ENCODE measurements around the gene APOBEC3F. TPM values are rescaled to one million over a fixed set of nuclear protein-coding genes. Genes with fewer than 3 reads are reported as not detected.

Gene APOBEC3F
- total RNA-seq, 1 experiment from 2014 or later: not detected

DNA sequence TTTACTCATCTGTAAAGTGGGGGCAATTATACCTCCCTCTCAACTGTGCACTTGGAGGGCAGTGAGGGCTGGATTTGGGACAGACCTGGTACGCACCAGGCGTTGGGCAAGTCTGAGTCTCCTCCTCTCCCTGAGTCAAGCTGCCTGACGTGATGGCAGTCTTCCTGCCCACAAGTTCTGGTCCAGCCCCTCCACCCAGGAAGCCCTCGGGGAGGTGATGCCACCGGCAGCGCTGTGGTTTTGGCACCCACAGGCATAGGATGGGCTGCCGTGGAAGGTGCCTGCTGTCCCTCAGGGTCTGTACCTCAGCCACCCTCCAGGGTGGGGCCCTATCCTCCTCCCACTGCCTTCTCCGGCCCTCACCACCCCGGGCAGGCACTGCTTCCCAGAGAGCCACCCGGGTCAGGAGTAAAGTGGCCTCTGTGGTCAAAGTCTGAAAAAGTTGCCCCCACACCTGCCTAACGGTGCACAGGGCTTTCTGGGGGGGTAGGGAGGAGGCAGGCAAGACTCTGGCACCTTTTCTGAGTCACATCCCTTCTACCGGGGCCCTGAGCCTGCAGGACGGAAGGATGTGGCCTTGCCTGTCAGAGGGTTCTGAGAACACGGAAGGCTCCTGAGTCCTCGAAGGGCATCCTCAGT lies 49.9 kb downstream of the APOBEC3F start:
- H3K27me3 ChIP-seq (ENCODE audit: low read length): no peaks in the 10 kb centered on the region
- H3F3A ChIP-seq (ENCODE audit: low read length, unreplicated experiment): no peaks in the 10 kb centered on the region
- peak overlapping the region; percentile 81 for H3K9ac ChIP-seq (ENCODE audit: low read length)
- no TSS peak for BruUV-seq (replicated peaks)
- no peaks in the 10 kb centered on the region for H3K9me2 ChIP-seq (replicated peaks; ENCODE audit: low read length)
- ATAC-seq: peak; percentile 80
- H4K20me1 ChIP-seq (ENCODE audit: low read length): no peaks in the 10 kb centered on the region
- ChIA-PET POLR2A (ENCODE audit: unreplicated experiment) (no interaction called here), CTCF (no interaction called here)
- DNase-seq: peak; percentile 96
- peak overlapping the region; percentile 97 for H3K27ac ChIP-seq (ENCODE audit: low read length)
- no peak overlapping the region for H3K4me3 ChIP-seq (ENCODE audit: low read length)
- H3K4me2 ChIP-seq (ENCODE audit: low read length): peak overlapping the region; percentile 69
- no peaks in the 10 kb centered on the region for H3K36me3 ChIP-seq (ENCODE audit: low read depth, low read length)
- intact Hi-C loops (cut with micrococcal nuclease): loop anchor here (1.0 to 2.0 kb wide), 2 partner anchors 24 to 76 kb away; partner anchors contain the start of gene APOBEC3C
- H3K79me2 ChIP-seq (ENCODE audit: low read length): peaks cover 8% of the 10 kb centered on the region; the same call in 1 of the 2 replicates
- H3K9me3 ChIP-seq (ENCODE audit: low read length): no peaks in the 10 kb centered on the region
- H3K4me1 ChIP-seq (ENCODE audit: insufficient read depth, low read length): peaks cover 34% of the 10 kb centered on the region
- TF ChIP-seq EZH2phosphoT487 (IDR thresholded peaks at IDR 0.05; ENCODE audit: borderline replicate concordance, low read length) (peak; percentile 95), EZH2 (IDR thresholded peaks at IDR 0.05; ENCODE audit: low read length, unreplicated experiment) (no peak)
- no peak overlapping the region for H2AFZ ChIP-seq (ENCODE audit: low read length)

DNA sequence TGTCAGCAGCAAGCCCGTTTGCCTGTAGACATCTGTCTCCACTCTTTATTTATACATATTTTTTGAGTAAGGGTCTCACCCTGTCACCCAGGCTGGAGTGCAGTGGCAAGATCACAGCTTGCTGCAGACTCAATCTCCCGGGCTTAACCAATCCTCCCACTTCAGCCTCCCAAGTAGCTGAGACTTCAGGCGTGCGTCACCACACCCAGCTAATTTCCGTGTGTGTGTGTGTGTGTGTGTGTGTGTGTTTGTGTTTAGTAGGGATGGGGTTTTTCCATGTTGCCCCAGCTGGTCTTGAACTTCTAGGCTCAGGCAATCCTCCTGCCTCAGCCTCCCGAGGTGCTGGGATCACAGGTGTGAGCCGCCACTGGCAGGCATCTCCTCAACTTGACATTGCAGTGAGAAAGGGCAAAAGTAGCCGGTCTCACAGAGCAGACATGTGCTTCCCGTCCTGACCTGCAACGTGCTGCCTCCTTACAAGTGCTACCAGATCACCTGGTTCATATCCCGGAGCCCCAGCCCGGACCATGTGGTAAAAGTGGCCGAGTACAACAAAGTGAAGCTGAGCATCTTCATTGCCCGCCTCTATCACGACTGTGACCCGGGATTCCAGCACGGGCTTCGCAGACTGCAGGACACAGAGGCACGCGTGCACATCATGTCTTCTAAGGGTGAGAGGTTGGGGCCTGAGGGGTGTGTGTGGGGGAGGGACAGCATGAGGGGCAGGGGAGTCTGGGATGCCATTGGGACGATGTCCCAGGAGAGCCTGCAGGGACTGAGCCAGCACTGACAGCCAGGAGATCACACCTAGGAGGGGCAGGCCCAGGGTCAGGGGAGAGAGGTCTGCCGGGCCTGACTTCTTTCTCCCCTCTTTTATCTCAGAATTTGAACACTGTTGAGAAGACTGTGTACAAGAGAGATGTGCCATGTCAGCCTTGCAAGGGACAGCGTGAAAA lies 50.7 kb downstream of the APOBEC3F start:
- no peaks in the 10 kb centered on the region for H3K9me3 ChIP-seq (ENCODE audit: low read length)
- no peak for DNase-seq
- no peaks in the 10 kb centered on the region for H3K9me2 ChIP-seq (replicated peaks; ENCODE audit: low read length)
- H3K4me1 ChIP-seq (ENCODE audit: insufficient read depth, low read length): peaks cover 34% of the 10 kb centered on the region
- no peaks in the 10 kb centered on the region for H3F3A ChIP-seq (ENCODE audit: low read length, unreplicated experiment)
- H3K4me3 ChIP-seq (ENCODE audit: low read length): no peak overlapping the region
- H3K36me3 ChIP-seq (ENCODE audit: low read depth, low read length): no peaks in the 10 kb centered on the region
- CTCF ChIA-PET: no interaction called here
- POLR2A ChIA-PET (ENCODE audit: unreplicated experiment): no interaction called here
- H3K9ac ChIP-seq (ENCODE audit: low read length): peak overlapping the region; percentile 76
- TF ChIP-seq EZH2phosphoT487 (IDR thresholded peaks at IDR 0.05; ENCODE audit: borderline replicate concordance, low read length) (no peak), EZH2 (IDR thresholded peaks at IDR 0.05; ENCODE audit: low read length, unreplicated experiment) (no peak)
- TF ChIP-seq, protein P1, sequence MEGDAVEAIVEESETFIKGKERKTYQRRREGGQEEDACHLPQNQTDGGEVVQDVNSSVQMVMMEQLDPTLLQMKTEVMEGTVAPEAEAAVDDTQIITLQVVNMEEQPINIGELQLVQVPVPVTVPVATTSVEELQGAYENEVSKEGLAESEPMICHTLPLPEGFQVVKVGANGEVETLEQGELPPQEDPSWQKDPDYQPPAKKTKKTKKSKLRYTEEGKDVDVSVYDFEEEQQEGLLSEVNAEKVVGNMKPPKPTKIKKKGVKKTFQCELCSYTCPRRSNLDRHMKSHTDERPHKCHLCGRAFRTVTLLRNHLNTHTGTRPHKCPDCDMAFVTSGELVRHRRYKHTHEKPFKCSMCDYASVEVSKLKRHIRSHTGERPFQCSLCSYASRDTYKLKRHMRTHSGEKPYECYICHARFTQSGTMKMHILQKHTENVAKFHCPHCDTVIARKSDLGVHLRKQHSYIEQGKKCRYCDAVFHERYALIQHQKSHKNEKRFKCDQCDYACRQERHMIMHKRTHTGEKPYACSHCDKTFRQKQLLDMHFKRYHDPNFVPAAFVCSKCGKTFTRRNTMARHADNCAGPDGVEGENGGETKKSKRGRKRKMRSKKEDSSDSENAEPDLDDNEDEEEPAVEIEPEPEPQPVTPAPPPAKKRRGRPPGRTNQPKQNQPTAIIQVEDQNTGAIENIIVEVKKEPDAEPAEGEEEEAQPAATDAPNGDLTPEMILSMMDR (conservative IDR thresholded peaks at IDR 0.05; ENCODE audit: low read depth, low read length): no peak
- no peaks in the 10 kb centered on the region for H3K27me3 ChIP-seq (ENCODE audit: low read length)
- no peak overlapping the region for H2AFZ ChIP-seq (ENCODE audit: low read length)
- H4K20me1 ChIP-seq (ENCODE audit: low read length): no peaks in the 10 kb centered on the region
- intact Hi-C loops (cut with micrococcal nuclease): loop anchor here (2.0 kb wide), 1 partner anchor 77 kb away; the partner anchor contains the start of gene APOBEC3C
- H3K27ac ChIP-seq (ENCODE audit: low read length): peak overlapping the region; percentile 97
- H3K79me2 ChIP-seq (ENCODE audit: low read length): peaks cover 8% of the 10 kb centered on the region; the same call in 1 of the 2 replicates
- ATAC-seq: no peak
- TSS peak; percentile 67 for BruUV-seq (replicated peaks)
- H3K4me2 ChIP-seq (ENCODE audit: low read length): peak overlapping the region; percentile 69

DNA sequence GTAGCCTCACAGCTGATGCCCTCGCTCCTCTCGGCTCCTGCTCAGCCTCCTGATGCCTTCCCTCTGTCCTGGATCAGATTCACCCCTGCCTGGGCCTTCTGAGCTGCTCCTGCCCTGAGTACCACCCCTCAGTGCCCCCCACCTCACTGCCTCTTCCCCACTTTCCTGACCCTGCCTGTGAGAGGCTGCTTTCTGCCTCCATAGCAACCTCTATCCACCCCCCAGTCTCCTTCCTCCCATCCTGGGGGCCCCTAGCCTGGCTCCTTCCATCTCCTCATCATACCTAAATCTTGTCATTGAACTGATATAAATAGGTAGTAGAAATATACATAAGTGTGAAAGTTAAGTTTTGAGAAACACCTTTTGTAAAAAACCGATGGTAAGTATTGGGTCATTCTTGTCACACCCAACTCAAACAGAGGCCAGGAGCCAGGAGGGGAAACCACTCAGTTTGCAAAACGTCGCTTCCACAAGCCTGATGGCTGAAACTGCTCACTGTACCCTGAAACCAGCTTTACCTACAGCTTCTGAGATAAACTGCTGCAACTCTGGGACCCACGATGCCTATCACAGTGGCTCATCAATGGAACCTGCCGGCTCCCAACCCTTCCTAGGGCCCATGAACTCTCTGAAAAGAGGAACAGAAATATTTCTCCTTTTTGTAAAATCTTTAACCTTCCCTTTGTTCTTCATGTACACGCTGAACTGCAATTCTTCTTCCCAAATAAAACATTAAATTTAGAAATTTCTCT lies 51.6 kb downstream of the APOBEC3F start:
- POLR2A ChIA-PET (ENCODE audit: unreplicated experiment): no interaction called here
- no peaks in the 10 kb centered on the region for H3K27me3 ChIP-seq (ENCODE audit: low read length)
- H3K4me3 ChIP-seq (ENCODE audit: low read length): no peak overlapping the region
- H3K36me3 ChIP-seq (ENCODE audit: low read depth, low read length): no peaks in the 10 kb centered on the region
- H4K20me1 ChIP-seq (ENCODE audit: low read length): no peaks in the 10 kb centered on the region
- H3K9me3 ChIP-seq (ENCODE audit: low read length): no peaks in the 10 kb centered on the region
- H3K4me1 ChIP-seq (ENCODE audit: insufficient read depth, low read length): peaks cover 41% of the 10 kb centered on the region
- ATAC-seq (no peak), DNase-seq (no peak)
- peak overlapping the region; percentile 69; the same call in 1 of the 2 replicates for H3K4me2 ChIP-seq (ENCODE audit: low read length)
- intact Hi-C loops (cut with micrococcal nuclease): no loop called here
- H3K27ac ChIP-seq (ENCODE audit: low read length): peak overlapping the region; percentile 97
- H2AFZ ChIP-seq (ENCODE audit: low read length): no peak overlapping the region
- CTCF ChIA-PET: no interaction called here
- BruUV-seq (replicated peaks): no TSS peak
- H3K9me2 ChIP-seq (replicated peaks; ENCODE audit: low read length): no peaks in the 10 kb centered on the region
- TF ChIP-seq EZH2phosphoT487 (IDR thresholded peaks at IDR 0.05; ENCODE audit: borderline replicate concordance, low read length) (no peak), EZH2 (IDR thresholded peaks at IDR 0.05; ENCODE audit: low read length, unreplicated experiment) (no peak)
- TF ChIP-seq, protein P1 (conservative IDR thresholded peaks at IDR 0.05; ENCODE audit: low read depth, low read length): no peak
- peak overlapping the region; percentile 22 for H3K9ac ChIP-seq (ENCODE audit: low read length)
- no peaks in the 10 kb centered on the region for H3F3A ChIP-seq (ENCODE audit: low read length, unreplicated experiment)
- peaks cover 8% of the 10 kb centered on the region; the same call in 1 of the 2 replicates for H3K79me2 ChIP-seq (ENCODE audit: low read length)

All from PC-3 (cell line).